Lung (tissue), 12 donors: ENCODE measurements around the gene LARGE1. TPM values are rescaled to one million over a fixed set of nuclear protein-coding genes. Genes with fewer than 3 reads are reported as not detected.

Experiments used
- ATAC-seq: fragments of 200-7000 bp; cut with Tn5 transposase; one replicate; pipeline ENCODE4 v1.9.1; 2020; ENCODE audit warnings: moderate number of reproducible peaks; ENCODE audit not compliant: insufficient read depth, low FRiP score
- DNase-seq, 3 donors: peaks; one replicate each; pipeline ENCODE4 v3.0.0-alpha.2; 2013 to 2017
- H3K27ac ChIP-seq, 2 donors: one replicate each; pipeline ENCODE4 v1.5.1; 2013; ENCODE audit warnings: mild to moderate bottlenecking in 2 of 2, moderate library complexity in 2 of 2, control low read depth in 1 of 2, inconsistent platforms in 1 of 2, low read depth in 1 of 2, low read length in 1 of 2
- H3K27me3 ChIP-seq, 3 donors: one replicate each; pipeline ENCODE4 v1.5.1; 2013; ENCODE audit warnings: low read length in 2 of 3; ENCODE audit not compliant: control insufficient read depth in 3 of 3, insufficient read depth in 3 of 3
- H3K36me3 ChIP-seq, 4 donors: one replicate each; pipeline ENCODE4 v1.5.1; 2013; ENCODE audit warnings: low read length in 4 of 4, mild to moderate bottlenecking in 1 of 4, moderate library complexity in 1 of 4; ENCODE audit not compliant: control insufficient read depth in 4 of 4, insufficient read depth in 4 of 4
- H3K4me1 ChIP-seq, 5 donors: one replicate each; pipeline ENCODE4 v1.5.1; 2013; ENCODE audit warnings: low read length in 5 of 5, mild to moderate bottlenecking in 2 of 5, moderate library complexity in 1 of 5; ENCODE audit not compliant: control insufficient read depth in 5 of 5, insufficient read depth in 5 of 5
- H3K4me3 ChIP-seq: one replicate; pipeline ENCODE4 v1.5.1; 2013; ENCODE audit warnings: mild to moderate bottlenecking, control low read depth, moderate library complexity
- H3K9ac ChIP-seq, 2 donors: one replicate each; pipeline ENCODE4 v1.5.1; 2013; ENCODE audit warnings: low read length in 2 of 2, control low read depth in 1 of 2; ENCODE audit not compliant: insufficient read depth in 1 of 2
- H3K9me3 ChIP-seq, 4 donors: one replicate each; pipeline ENCODE4 v1.5.1; 2013; ENCODE audit warnings: low read length in 3 of 4, mild to moderate bottlenecking in 1 of 4, moderate library complexity in 1 of 4; ENCODE audit not compliant: control insufficient read depth in 4 of 4, insufficient read depth in 3 of 4
- CTCF ChIP-seq: IDR thresholded peaks from 2 replicates; pipeline ENCODE4 v1.5.1; 2012; ENCODE audit warnings: mild to moderate bottlenecking; ENCODE audit errors: control extremely low read depth, extremely low read depth
- WGBS, 2 donors: extraction: QIAGEN DNeasy Blood & Tissue Kit; methylation state at CpG; one replicate each; pipeline ENCODE4 v1.1.7; 2013; 5-methylcytosine and 5-hydroxymethylcytosine counted together
- polyA plus RNA-seq, 2 donors: library from polyadenylated mRNA; stranded (reverse); fragments of 200-250 nt; gene quantifications; one replicate each; pipeline ENCODE4 v1.2.1, GENCODE V29; 2013
- total RNA-seq, 2 donors: library from RNA; depleted of rRNA in 1 of 2; stranded (reverse); fragments of >200 nt in 1 of 2; gene quantifications; one replicate each; pipeline ENCODE4 v1.2.1, GENCODE V29; 2014 to 2021
- donor health status: control.
- donor health status: control.
- donor health status: Bipolar disorder and iron deficiency.
- donor health status: healthy.
- donor health status: DM: yes; HTN: yes; CAD: no.

Gene LARGE1
- total and polyA plus RNA-seq, 4 donors, result 2.9 to 41.1 (median 15.4) TPM

GRCh38 chr22:33888821-33889220 is 31.5 kb downstream of the LARGE1 start:
- ATAC-seq (no peak), DNase-seq (no peak)
- Histone ChIP-seq H3K9me3 (peaks cover 0 to 4% (median 0%) of the 10 kb centered on the region in 4 donors), H3K27ac (no peak overlapping the region), H3K4me1 (peaks cover 0 to 25% (median 8%) of the 10 kb centered on the region in 5 donors), H3K36me3 (no peaks in the 10 kb centered on the region), H3K27me3 (no peaks in the 10 kb centered on the region), H3K4me3 (no peak overlapping the region), H3K9ac (no peak overlapping the region)
- TF ChIP-seq CTCF, result no peak
- WGBS, 2 donors, result 49 to 52% methylated on average over 4 of the region's 4 CpGs

- Histone ChIP-seq H3K27ac (no peak overlapping the region), H3K36me3 (no peaks in the 10 kb centered on the region), H3K9me3 (peaks cover 0 to 4% (median 0%) of the 10 kb centered on the region in 4 donors), H3K4me1 (peaks cover 0 to 31% (median 1%) of the 10 kb centered on the region in 5 donors), H3K27me3 (no peaks in the 10 kb centered on the region), H3K9ac (no peak overlapping the region), H3K4me3 (no peak overlapping the region)
- DNase-seq (no peak), ATAC-seq (no peak)
- TF ChIP-seq CTCF, result no peak
- WGBS, 2 donors, result 95% methylated on average over 13 of the region's 13 CpGs
Measured at GRCh38 chr22:33887173-33887572, 33.1 kb downstream of the LARGE1 start.

GRCh38 chr22:33886696-33887095 is 33.6 kb downstream of the LARGE1 start:
- peaks cover 0 to 2% (median 0%) of the 10 kb centered on the region in 4 donors for H3K9me3 ChIP-seq
- H3K36me3 ChIP-seq, result no peaks in the 10 kb centered on the region
- H3K9ac ChIP-seq, result no peak overlapping the region
- H3K4me1 ChIP-seq, result peaks cover 0 to 31% (median 0%) of the 10 kb centered on the region in 5 donors
- TF ChIP-seq CTCF, result no peak
- ATAC-seq, result no peak
- H3K27ac ChIP-seq, result no peak overlapping the region
- no peak for DNase-seq
- 85 to 92% methylated on average over 5 of the region's 5 CpGs for WGBS, 2 donors
- no peak overlapping the region for H3K4me3 ChIP-seq
- H3K27me3 ChIP-seq, result no peaks in the 10 kb centered on the region

GRCh38 chr22:33884829-33885228 is 35.4 kb downstream of the LARGE1 start:
- no peak overlapping the region for H3K9ac ChIP-seq
- no peaks in the 10 kb centered on the region for H3K27me3 ChIP-seq
- peaks cover 0 to 4% (median 0%) of the 10 kb centered on the region in 4 donors for H3K9me3 ChIP-seq
- TF ChIP-seq CTCF, result no peak
- no peak overlapping the region for H3K27ac ChIP-seq
- no peaks in the 10 kb centered on the region for H3K36me3 ChIP-seq
- H3K4me3 ChIP-seq, result no peak overlapping the region
- H3K4me1 ChIP-seq, result peaks cover 0 to 24% (median 0%) of the 10 kb centered on the region in 5 donors
- no peak for ATAC-seq
- DNase-seq, result no peak
- whole genome bisulfite sequencing, 2 donors, result 93 to 95% methylated on average over 7 of the region's 7 CpGs
